HG03064 (cell line): ENCODE results near the gene NSUN2.

ENCODE experiments used
- ATAC-seq: cut with Tn5 transposase; IDR thresholded peaks from one replicate; pipeline ENCODE4 v1.9.1; 2021; ENCODE audit warnings: low read depth; ENCODE audit not compliant: unreplicated experiment

The NSUN2 gene

GRCh38 chr5:6607559-6607936, 25.3 kb downstream of the NSUN2 start:
- ATAC-seq = no peak

GRCh38 chr5:6606884-6607558, 25.8 kb downstream of the NSUN2 start:
- ATAC-seq = no peak

GRCh38 chr5:6604946-6605345, 27.9 kb downstream of the NSUN2 start:
- no peak for ATAC-seq

GRCh38 chr5:6604341-6604740, 28.5 kb downstream of the NSUN2 start:
- no peak for ATAC-seq

GRCh38 chr5:6603643-6604042, 29.2 kb downstream of the NSUN2 start:
- no peak for ATAC-seq

GRCh38 chr5:6602441-6602840, 30.4 kb downstream of the NSUN2 start:
- ATAC-seq = no peak

- ATAC-seq = no peak
Observed at GRCh38 chr5:6601816-6602215, 31.0 kb downstream of the NSUN2 start.

- ATAC-seq = no peak
Observed at GRCh38 chr5:6601271-6601670, 31.6 kb downstream of the NSUN2 start.

- ATAC-seq = no peak
Observed at GRCh38 chr5:6599739-6600138, 33.1 kb downstream of the NSUN2 start.

GRCh38 chr5:6598351-6598900, 34.4 kb downstream of the NSUN2 start:
- no peak for ATAC-seq

- ATAC-seq = no peak
Observed at GRCh38 chr5:6597557-6597956, 35.3 kb downstream of the NSUN2 start.

GRCh38 chr5:6596388-6596787, 36.5 kb downstream of the NSUN2 start:
- no peak for ATAC-seq

- ATAC-seq = no peak
Observed at GRCh38 chr5:6595405-6595804, 37.4 kb downstream of the NSUN2 start.

GRCh38 chr5:6594066-6594465, 38.8 kb downstream of the NSUN2 start:
- no peak for ATAC-seq

- no peak for ATAC-seq
Observed at GRCh38 chr5:6593148-6594016, 39.5 kb downstream of the NSUN2 start.

GRCh38 chr5:6592601-6593000, 40.2 kb downstream of the NSUN2 start:
- no peak for ATAC-seq

- no peak for ATAC-seq
Observed at GRCh38 chr5:6591671-6592288, 41.1 kb downstream of the NSUN2 start.

GRCh38 chr5:6590581-6590980, 42.3 kb downstream of the NSUN2 start:
- no peak for ATAC-seq

GRCh38 chr5:6587171-6587570, 45.7 kb downstream of the NSUN2 start:
- no peak for ATAC-seq

- no peak for ATAC-seq
Observed at GRCh38 chr5:6586647-6587042, 46.2 kb downstream of the NSUN2 start.

- no peak for ATAC-seq
Observed at GRCh38 chr5:6585939-6586646, 46.8 kb downstream of the NSUN2 start.
